Mucosa of rectum (tissue), 2 donors: ENCODE results near the gene PRKG1.
"Not testable (repeated sequence)": the region's sequence is repeated elsewhere in the genome, so short reads cannot be mapped to it uniquely, and the experiment has no call there.

Source experiments
- H3K27ac ChIP-seq, 2 donors: one replicate each; pipeline ENCODE4 v1.7.0; 2013; ENCODE audit warnings: inconsistent platforms in 2 of 2, low read depth in 2 of 2, low read length in 2 of 2
- H3K27me3 ChIP-seq, 2 donors: one replicate each; pipeline ENCODE4 v1.7.0; 2013; ENCODE audit warnings: low read length in 2 of 2; ENCODE audit not compliant: control insufficient read depth in 2 of 2, insufficient read depth in 2 of 2
- H3K36me3 ChIP-seq, 2 donors: one replicate each; pipeline ENCODE4 v1.7.0; 2013; ENCODE audit warnings: low read length in 2 of 2; ENCODE audit not compliant: control insufficient read depth in 2 of 2, insufficient read depth in 2 of 2
- H3K4me1 ChIP-seq, 2 donors: one replicate each; pipeline ENCODE4 v1.7.0; 2013; ENCODE audit warnings: low read length in 2 of 2, mild to moderate bottlenecking in 1 of 2; ENCODE audit not compliant: control insufficient read depth in 2 of 2, insufficient read depth in 2 of 2
- H3K4me3 ChIP-seq, 2 donors: one replicate each; pipeline ENCODE4 v1.7.0; 2013; ENCODE audit warnings: low read length in 2 of 2
- H3K9ac ChIP-seq, 2 donors: one replicate each; pipeline ENCODE4 v1.7.0; 2013; ENCODE audit warnings: low read length in 2 of 2, low read depth in 1 of 2, mild to moderate bottlenecking in 1 of 2
- H3K9me3 ChIP-seq, 2 donors: one replicate each; pipeline ENCODE4 v1.7.0; 2013; ENCODE audit warnings: low read length in 2 of 2; ENCODE audit not compliant: control insufficient read depth in 2 of 2
- donor health status: healthy.
- donor health status: Normal muscosa, but diverticular disease.

The PRKG1 gene

GRCh38 chr10:51257511-51258248, 183.4 kb downstream of the PRKG1 start:
- no peaks in the 10 kb centered on the region for H3K27me3 ChIP-seq
- H3K9ac ChIP-seq = no peak overlapping the region
- no peaks in the 10 kb centered on the region for H3K4me1 ChIP-seq
- no peaks in the 10 kb centered on the region for H3K36me3 ChIP-seq
- H3K9me3 ChIP-seq = no peaks in the 10 kb centered on the region
- H3K4me3 ChIP-seq = no peak overlapping the region
- H3K27ac ChIP-seq = no peak overlapping the region

DNA sequence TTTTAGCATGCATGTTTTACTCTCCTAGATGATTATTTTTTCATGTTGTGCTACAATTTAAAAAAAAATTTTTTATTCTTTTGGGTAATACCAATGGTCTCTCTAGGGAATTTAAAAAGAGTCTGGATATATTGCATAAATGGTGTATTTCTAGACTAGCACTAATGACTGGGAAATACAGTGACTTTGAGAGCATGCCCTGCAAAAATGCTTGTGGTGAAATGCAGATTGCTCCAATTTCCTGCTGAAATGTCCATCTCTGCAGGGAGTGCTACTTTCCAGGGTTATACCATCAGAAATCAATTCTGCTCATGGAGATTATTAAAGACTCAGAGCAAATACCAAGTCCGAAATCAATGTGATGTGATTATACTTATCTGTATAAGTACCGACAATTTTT, 186.1 kb downstream of the PRKG1 start:
- Histone ChIP-seq H3K4me3 (no peak overlapping the region), H3K27ac (no peak overlapping the region), H3K36me3 (no peaks in the 10 kb centered on the region), H3K4me1 (no peaks in the 10 kb centered on the region), H3K9me3 (no peaks in the 10 kb centered on the region), H3K9ac (no peak overlapping the region), H3K27me3 (no peaks in the 10 kb centered on the region)

DNA sequence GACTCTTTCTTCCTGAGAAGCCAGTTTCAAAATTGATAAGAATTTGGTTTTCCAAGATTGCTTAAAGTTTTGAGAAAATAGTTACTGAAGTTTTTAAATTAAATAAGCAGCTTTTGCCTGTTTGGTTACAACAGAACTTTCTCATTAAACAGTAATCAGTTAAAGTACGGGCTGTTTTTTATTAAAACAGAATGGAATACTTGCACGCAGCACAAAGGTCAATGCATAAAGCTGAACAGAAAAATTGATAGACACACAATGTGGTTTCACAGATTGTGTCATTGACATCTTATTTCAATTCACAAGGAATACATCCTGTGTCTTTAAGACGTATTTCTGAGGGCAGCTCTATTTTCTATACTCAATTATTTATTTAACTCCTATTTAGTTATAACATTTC, 192.2 kb downstream of the PRKG1 start:
- Histone ChIP-seq H3K27me3 (no peaks in the 10 kb centered on the region), H3K4me3 (no peak overlapping the region), H3K9ac (no peak overlapping the region), H3K36me3 (no peaks in the 10 kb centered on the region), H3K27ac (no peak overlapping the region), H3K4me1 (no peaks in the 10 kb centered on the region), H3K9me3 (no peaks in the 10 kb centered on the region)

DNA sequence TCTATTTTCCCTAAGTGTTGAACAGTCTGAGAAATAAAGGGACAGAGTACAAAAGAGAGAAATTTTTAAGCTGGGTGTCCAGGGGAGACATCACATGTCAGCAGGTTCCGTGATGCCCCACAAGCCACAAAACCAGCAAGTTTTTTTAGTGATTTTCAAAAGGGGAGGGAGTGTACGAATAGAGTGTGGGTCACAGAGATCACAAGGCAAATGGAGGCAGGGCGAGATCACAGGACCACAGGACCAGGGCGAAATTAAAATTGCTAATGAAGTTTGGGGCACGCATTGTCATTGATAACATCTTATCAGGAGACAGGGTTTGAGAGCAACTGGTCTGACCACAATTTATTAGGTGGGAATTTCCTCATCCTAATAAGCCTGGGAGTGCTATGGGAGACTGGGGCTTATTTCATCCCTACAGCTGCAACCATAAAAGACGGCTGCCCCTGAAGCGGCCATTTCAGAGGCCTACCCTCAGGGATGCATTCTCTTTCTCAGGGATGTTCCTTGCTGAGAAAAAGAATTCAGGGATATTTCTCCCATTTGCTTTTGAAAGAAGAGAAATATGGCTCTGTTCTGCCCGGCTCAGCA, 193.8 kb downstream of the PRKG1 start:
- not testable (repeated sequence) for H3K27me3 ChIP-seq, H3K4me3 ChIP-seq, H3K9ac ChIP-seq, H3K9me3 ChIP-seq, H3K4me1 ChIP-seq, H3K27ac ChIP-seq, H3K36me3 ChIP-seq

GRCh38 chr10:51269821-51270220, 195.5 kb downstream of the PRKG1 start:
- H3K9me3 ChIP-seq = no peaks in the 10 kb centered on the region
- H3K27me3 ChIP-seq = no peaks in the 10 kb centered on the region
- no peak overlapping the region for H3K9ac ChIP-seq
- H3K4me3 ChIP-seq = no peak overlapping the region
- no peaks in the 10 kb centered on the region for H3K4me1 ChIP-seq
- H3K36me3 ChIP-seq = no peaks in the 10 kb centered on the region
- H3K27ac ChIP-seq = no peak overlapping the region

GRCh38 chr10:51270936-51271530, 196.7 kb downstream of the PRKG1 start:
- Histone ChIP-seq H3K27ac (no peak overlapping the region), H3K36me3 (no peaks in the 10 kb centered on the region), H3K9ac (no peak overlapping the region), H3K4me3 (no peak overlapping the region), H3K27me3 (no peaks in the 10 kb centered on the region), H3K9me3 (no peaks in the 10 kb centered on the region), H3K4me1 (no peaks in the 10 kb centered on the region)

DNA sequence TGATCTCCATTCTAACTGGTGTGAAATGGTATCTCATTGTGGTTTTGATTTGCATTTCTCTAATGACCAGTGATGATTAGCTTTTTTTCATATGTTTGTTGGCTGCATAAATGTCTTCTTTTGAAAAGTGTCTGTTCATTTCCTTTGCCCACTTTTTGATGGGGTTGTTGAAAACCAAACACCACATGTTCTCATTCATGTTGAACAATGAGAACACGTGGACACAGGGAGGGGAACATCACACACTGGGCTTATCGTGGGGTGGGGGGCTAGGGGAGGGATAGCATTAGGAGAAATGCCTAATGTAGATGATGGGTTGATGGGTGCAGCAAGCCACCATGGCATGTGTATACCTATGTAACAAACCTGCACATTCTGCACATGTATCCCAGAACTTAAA, 197.8 kb downstream of the PRKG1 start:
- H3K4me3 ChIP-seq, H3K36me3 ChIP-seq, H3K27ac ChIP-seq, H3K27me3 ChIP-seq, H3K9ac ChIP-seq, H3K9me3 ChIP-seq, H3K4me1 ChIP-seq: not testable (repeated sequence)

DNA sequence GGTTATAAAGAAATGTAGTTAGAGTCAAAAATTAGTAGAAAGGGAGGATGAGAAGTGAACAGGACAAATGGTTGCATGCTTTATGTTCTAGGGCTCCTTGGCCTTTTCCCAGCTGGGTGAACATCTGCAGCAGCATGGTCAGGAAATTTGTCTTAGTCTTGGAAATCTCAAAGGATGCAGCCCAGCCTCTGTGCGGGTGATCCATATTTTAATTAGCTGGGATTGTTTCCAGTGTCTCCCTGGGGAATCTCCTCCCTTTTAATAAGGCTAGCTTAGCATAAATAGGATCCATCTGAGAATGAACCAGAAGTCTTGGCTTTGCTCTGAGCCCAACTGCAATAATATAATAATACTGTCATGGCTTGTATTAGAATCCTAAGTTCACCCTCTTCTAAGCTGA, 198.3 kb downstream of the PRKG1 start:
- H3K27ac ChIP-seq = no peak overlapping the region
- H3K36me3 ChIP-seq = no peaks in the 10 kb centered on the region
- H3K9ac ChIP-seq = no peak overlapping the region
- no peaks in the 10 kb centered on the region for H3K4me1 ChIP-seq
- H3K27me3 ChIP-seq = no peaks in the 10 kb centered on the region
- no peak overlapping the region for H3K4me3 ChIP-seq
- no peaks in the 10 kb centered on the region for H3K9me3 ChIP-seq

DNA sequence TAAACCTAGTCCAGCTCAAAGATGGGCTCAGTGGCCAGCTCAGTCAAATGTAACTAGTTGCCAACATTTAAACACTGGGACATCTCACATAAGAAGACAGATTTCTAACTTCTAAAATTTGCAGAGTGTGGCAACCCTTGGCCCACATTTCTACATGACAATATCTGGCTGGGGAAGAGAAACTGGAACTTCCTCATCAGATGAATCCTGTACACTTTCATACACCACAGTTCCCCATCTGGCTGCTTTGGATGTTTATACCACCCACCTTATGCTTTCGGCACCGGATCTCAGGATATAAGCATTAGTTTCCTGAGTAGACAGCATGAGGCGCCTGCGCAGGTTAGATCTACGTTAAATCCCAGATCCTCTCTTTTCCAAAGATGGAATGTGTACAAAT, 199.3 kb downstream of the PRKG1 start:
- Histone ChIP-seq H3K27me3 (no peaks in the 10 kb centered on the region), H3K9ac (no peak overlapping the region), H3K27ac (no peak overlapping the region), H3K9me3 (no peaks in the 10 kb centered on the region), H3K4me1 (no peaks in the 10 kb centered on the region), H3K36me3 (no peaks in the 10 kb centered on the region), H3K4me3 (no peak overlapping the region)

GRCh38 chr10:51276097-51276496, 201.8 kb downstream of the PRKG1 start:
- H3K4me1 ChIP-seq, H3K9ac ChIP-seq, H3K27me3 ChIP-seq, H3K9me3 ChIP-seq, H3K27ac ChIP-seq, H3K36me3 ChIP-seq, H3K4me3 ChIP-seq: not testable (repeated sequence)
